HCT116 (cell line): ENCODE results near the gene PBLD. TPM values are rescaled to one million over a fixed set of nuclear protein-coding genes. Genes with fewer than 3 reads are reported as not detected.

Source experiments
- ATAC-seq: fragments of 200-7000 bp; cut with Tn5 transposase; 2 replicates; pipeline ENCODE4 v1.9.1; 2020; ENCODE audit warnings: mild to moderate bottlenecking, moderate library complexity
- BruUV-seq: library from RNA; stranded (reverse); fragments of 400-500 nt; replicated peaks from 2 replicates; lab custom pipeline; 2021; lab: Mats Ljungman, UMichigan
- CTCF ChIA-PET: fragments of 300-600 bp; sonication (Branson Sonifier 250); formaldehyde crosslinking; loops from one replicate; lab custom pipeline; 2021; ENCODE audit warnings: antibody characterized with exemption; lab: Charles Lee
- POLR2A ChIA-PET: fragments of 300-600, 350-600 bp; sonication (Branson Sonifier 250); formaldehyde crosslinking; loops from one replicate; lab custom pipeline; 2021; ENCODE audit warnings: antibody characterized with exemption; lab: Charles Lee
- RAD21 ChIA-PET, 2 experiments: fragments of 300-600 bp; sonication (Branson Sonifier 250); formaldehyde crosslinking; loops; one replicate each; lab custom pipeline; 2023; ENCODE audit warnings: low total read pairs in 2 of 2; ENCODE audit not compliant: uncharacterized antibody in 2 of 2, unreplicated experiment in 2 of 2, low non-redundant PET in 1 of 2; lab: Charles Lee
- DNase-seq: peaks from one replicate; pipeline ENCODE4 v3.0.0-alpha.2; 2010; ENCODE audit warnings: low read depth, low spot score
- H2AFZ ChIP-seq: fragments of 200-600 bp; shearing (Covaris generic), sonication (generic); 2 replicates; pipeline ENCODE4 v1.6.1; 2017; ENCODE audit warnings: low read depth, mixed run types, mixed read lengths, antibody characterized with exemption, low read length; ENCODE audit not compliant: poor library complexity, severe bottlenecking
- H3K27ac ChIP-seq: 2 replicates; pipeline ENCODE4 v1.5.1; 2012; ENCODE audit warnings: low read depth, low read length
- H3K27me3 ChIP-seq: fragments of 200-600 bp; sonication (generic); 2 replicates; pipeline ENCODE4 v1.6.1; 2016; ENCODE audit warnings: mixed run types, low read length, mixed read lengths; ENCODE audit not compliant: insufficient read depth
- H3K36me3 ChIP-seq, 2 experiments: fragments of 200-500 bp in 1 of 2; fragments of 200-600 bp in 1 of 2; sonication (Bioruptor generic) in 1 of 2; sonication (generic) in 1 of 2; 2 replicates each; pipeline versions ENCODE4 v1.5.1 to v1.6.1; 2014 to 2016; ENCODE audit warnings: low read length in 2 of 2, inconsistent platforms in 1 of 2, mixed read lengths in 1 of 2, mixed run types in 1 of 2; ENCODE audit not compliant: insufficient read depth in 2 of 2, control insufficient read depth in 1 of 2
- H3K4me1 ChIP-seq, 2 experiments: fragments of 200-600 bp in 1 of 2; sonication (generic) in 1 of 2; 2 replicates each; pipeline versions ENCODE4 v1.5.1 to v1.6.1; 2012 to 2017; ENCODE audit warnings: low read length in 2 of 2, inconsistent platforms in 1 of 2, mild to moderate bottlenecking in 1 of 2, mixed read lengths in 1 of 2, mixed run types in 1 of 2, moderate library complexity in 1 of 2; ENCODE audit not compliant: insufficient read depth in 2 of 2, control insufficient read depth in 1 of 2
- H3K4me2 ChIP-seq: fragments of 200-600 bp; sonication (generic); 2 replicates; pipeline ENCODE4 v1.6.1; 2017; ENCODE audit warnings: mixed run types, low read length, mixed read lengths
- H3K4me3 ChIP-seq, 2 experiments: fragments of 200-600 bp in 1 of 2; sonication (generic) in 1 of 2; replicated peaks in 1 of 2; 2 replicates each; pipeline ENCODE4 v1.5.1; 2011 to 2016; ENCODE audit warnings: low read length in 2 of 2, control low read depth in 1 of 2, low read depth in 1 of 2, mild to moderate bottlenecking in 1 of 2, mixed read lengths in 1 of 2, mixed run types in 1 of 2
- H3K79me2 ChIP-seq: fragments of 200-600 bp; sonication (generic); 2 replicates; pipeline ENCODE4 v1.6.1; 2017; ENCODE audit warnings: mild to moderate bottlenecking, mixed run types, low read length, moderate library complexity, mixed read lengths; ENCODE audit not compliant: insufficient read depth
- H3K9ac ChIP-seq: fragments of 200-600 bp; sonication (generic); 2 replicates; pipeline ENCODE4 v1.6.1; 2016; ENCODE audit warnings: low read length, mixed read lengths
- H3K9me2 ChIP-seq: fragments of 200-600 bp; sonication (generic), shearing (Covaris generic); 2 replicates; pipeline ENCODE4 v1.6.1; 2017; ENCODE audit warnings: mixed run types, mild to moderate bottlenecking, moderate library complexity; ENCODE audit not compliant: insufficient read depth
- H3K9me3 ChIP-seq, 2 experiments: fragments of 200-500 bp in 1 of 2; fragments of 200-600 bp in 1 of 2; sonication (Bioruptor generic) in 1 of 2; sonication (generic) in 1 of 2; 2 replicates each; pipeline ENCODE4 v1.6.1; 2014 to 2017; ENCODE audit warnings: low read length in 2 of 2, mixed read lengths in 2 of 2, inconsistent platforms in 1 of 2, low read depth in 1 of 2, mild to moderate bottlenecking in 1 of 2, mixed run types in 1 of 2, moderate library complexity in 1 of 2; ENCODE audit not compliant: control insufficient read depth in 1 of 2, insufficient read depth in 1 of 2
- H4K20me1 ChIP-seq: fragments of 200-600 bp; sonication (generic), shearing (Covaris generic); 2 replicates; pipeline ENCODE4 v1.6.1; 2017; ENCODE audit warnings: mixed run types, mild to moderate bottlenecking, moderate library complexity; ENCODE audit not compliant: insufficient read depth
- CBX3 ChIP-seq: IDR thresholded peaks from 2 replicates; pipeline ENCODE4 v1.6.1; 2012; ENCODE audit warnings: low read depth
- CEBPB ChIP-seq: IDR thresholded peaks from 2 replicates; pipeline ENCODE4 v1.6.1; 2012; ENCODE audit warnings: low read depth
- EGR1 ChIP-seq: IDR thresholded peaks from 2 replicates; pipeline ENCODE4 v1.6.1; 2012; ENCODE audit warnings: low read depth
- ELF1 ChIP-seq: IDR thresholded peaks from 2 replicates; pipeline ENCODE4 v1.6.1; 2012; ENCODE audit warnings: low read depth, borderline replicate concordance
- EZH2 ChIP-seq: fragments of 200-600 bp; sonication (generic); IDR thresholded peaks from 2 replicates; pipeline ENCODE4 v1.6.1; 2017; ENCODE audit warnings: antibody characterized with exemption, mixed run types
- EZH2phosphoT487 ChIP-seq: fragments of 200-600 bp; IDR thresholded peaks from 2 replicates; pipeline ENCODE4 v1.6.1; 2018; ENCODE audit warnings: antibody characterized with exemption, borderline replicate concordance
- POLR2A ChIP-seq: IDR thresholded peaks from 2 replicates; pipeline ENCODE4 v1.7.0; 2011; ENCODE audit warnings: borderline replicate concordance; ENCODE audit not compliant: insufficient read depth, insufficient read length; ENCODE audit errors: extremely low read depth
- SIN3A ChIP-seq: IDR thresholded peaks from 2 replicates; pipeline ENCODE4 v1.6.1; 2012; ENCODE audit warnings: low read depth
- SP1 ChIP-seq: IDR thresholded peaks from 2 replicates; pipeline ENCODE4 v1.6.1; 2012; ENCODE audit warnings: low read depth
- SRF ChIP-seq: IDR thresholded peaks from 2 replicates; pipeline ENCODE4 v1.6.1; 2012; ENCODE audit warnings: low read depth
- TCF7L2 ChIP-seq: IDR thresholded peaks from 2 replicates; pipeline ENCODE4 v1.7.0; 2011; ENCODE audit warnings: borderline replicate concordance, inconsistent platforms; ENCODE audit not compliant: insufficient read depth, insufficient read length; ENCODE audit errors: extremely low read depth
- ZNF274 ChIP-seq: fragments of 200-500 bp; sonication (Bioruptor generic); IDR thresholded peaks from 2 replicates; pipeline ENCODE4 v1.6.1; 2014; ENCODE audit warnings: mild to moderate bottlenecking, low read depth, low read length, inconsistent platforms
- intact Hi-C: fragments of 100-400 bp; cut with micrococcal nuclease; formaldehyde crosslinking; loops from 2 replicates; pipeline ENCODE4 v1.10.0; 2022
- total RNA-seq: library from RNA; stranded (reverse); gene quantifications from one replicate; pipeline ENCODE4 v1.2.1, GENCODE V29; 2021; ENCODE audit not compliant: unreplicated experiment
- TF ChIP-seq, protein P1 (sequence below): IDR thresholded peaks from 2 replicates; pipeline ENCODE4 v1.6.1; 2011; ENCODE audit warnings: mild to moderate bottlenecking, low read length, moderate library complexity; ENCODE audit not compliant: insufficient replicate concordance; ENCODE audit errors: extremely low read depth
- TF ChIP-seq, protein P2 (sequence below): IDR thresholded peaks from 2 replicates; pipeline ENCODE4 v1.6.1; 2012
- TF ChIP-seq, protein P3 (sequence below), 3 experiments: fragments of 200-600 bp in 1 of 3; sonication (generic) in 1 of 3; IDR thresholded peaks in 2 of 3; conservative IDR thresholded peaks in 1 of 3; 2 replicates each; pipeline ENCODE4 v1.5.1; 2012 to 2017; ENCODE audit warnings: low read depth in 2 of 3, low read length in 2 of 3, antibody characterized with exemption in 1 of 3, borderline replicate concordance in 1 of 3, control low read depth in 1 of 3, mild to moderate bottlenecking in 1 of 3, mixed read lengths in 1 of 3, mixed run types in 1 of 3, moderate library complexity in 1 of 3; ENCODE audit not compliant: insufficient read depth in 1 of 3

PBLD gene
- total RNA-seq, 1 experiment from 2014 or later = 2.2 TPM

DNA sequence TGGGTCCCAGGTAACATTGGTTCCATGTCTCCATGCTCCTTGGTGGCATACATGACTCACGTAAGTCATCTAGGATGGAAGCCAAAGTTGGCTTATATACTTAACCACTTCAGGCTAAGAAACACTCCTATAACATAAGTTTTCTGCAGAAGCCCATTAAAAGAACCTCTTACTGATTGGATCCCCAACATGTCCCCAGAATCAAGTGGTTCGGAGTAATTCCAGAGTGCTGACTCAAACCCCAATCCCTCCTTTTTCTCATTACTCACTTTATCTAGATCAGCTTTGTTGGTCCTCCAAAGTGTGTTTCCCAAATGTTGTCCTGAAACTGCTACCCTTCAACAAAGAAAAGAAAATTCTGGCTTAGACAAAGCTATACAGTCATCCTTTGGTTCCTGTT is 90.7 kb downstream of the PBLD start:
- Histone ChIP-seq H3K27ac (no peak overlapping the region), H3K4me2 (no peak overlapping the region), H4K20me1 (no peaks in the 10 kb centered on the region), H3K9ac (no peak overlapping the region), H3K9me2 (no peaks in the 10 kb centered on the region), H2AFZ (no peak overlapping the region), H3K36me3 (no peaks in the 10 kb centered on the region), H3K27me3 (no peaks in the 10 kb centered on the region), H3K4me1 (no peaks in the 10 kb centered on the region), H3K4me3 (no peak overlapping the region), H3K79me2 (no peaks in the 10 kb centered on the region), H3K9me3 (no peaks in the 10 kb centered on the region)
- ATAC-seq = no peak
- DNase-seq = no peak
- no TSS peak for BruUV-seq
- POLR2A ChIA-PET = no interaction called here
- CTCF ChIA-PET = interaction anchor here (1.1 kb wide), 1 partner anchor 29 kb away, joined by 3 read pairs; no protein-coding TSS in a partner anchor
- RAD21 ChIA-PET = no interaction called here
- intact Hi-C loops = no loop called here
- TF ChIP-seq SRF (no peak), EGR1 (no peak), EZH2phosphoT487 (no peak), CBX3 (no peak)
- TF ChIP-seq, protein P1, sequence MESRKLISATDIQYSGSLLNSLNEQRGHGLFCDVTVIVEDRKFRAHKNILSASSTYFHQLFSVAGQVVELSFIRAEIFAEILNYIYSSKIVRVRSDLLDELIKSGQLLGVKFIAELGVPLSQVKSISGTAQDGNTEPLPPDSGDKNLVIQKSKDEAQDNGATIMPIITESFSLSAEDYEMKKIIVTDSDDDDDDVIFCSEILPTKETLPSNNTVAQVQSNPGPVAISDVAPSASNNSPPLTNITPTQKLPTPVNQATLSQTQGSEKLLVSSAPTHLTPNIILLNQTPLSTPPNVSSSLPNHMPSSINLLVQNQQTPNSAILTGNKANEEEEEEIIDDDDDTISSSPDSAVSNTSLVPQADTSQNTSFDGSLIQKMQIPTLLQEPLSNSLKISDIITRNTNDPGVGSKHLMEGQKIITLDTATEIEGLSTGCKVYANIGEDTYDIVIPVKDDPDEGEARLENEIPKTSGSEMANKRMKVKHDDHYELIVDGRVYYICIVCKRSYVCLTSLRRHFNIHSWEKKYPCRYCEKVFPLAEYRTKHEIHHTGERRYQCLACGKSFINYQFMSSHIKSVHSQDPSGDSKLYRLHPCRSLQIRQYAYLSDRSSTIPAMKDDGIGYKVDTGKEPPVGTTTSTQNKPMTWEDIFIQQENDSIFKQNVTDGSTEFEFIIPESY = no peak

DNA sequence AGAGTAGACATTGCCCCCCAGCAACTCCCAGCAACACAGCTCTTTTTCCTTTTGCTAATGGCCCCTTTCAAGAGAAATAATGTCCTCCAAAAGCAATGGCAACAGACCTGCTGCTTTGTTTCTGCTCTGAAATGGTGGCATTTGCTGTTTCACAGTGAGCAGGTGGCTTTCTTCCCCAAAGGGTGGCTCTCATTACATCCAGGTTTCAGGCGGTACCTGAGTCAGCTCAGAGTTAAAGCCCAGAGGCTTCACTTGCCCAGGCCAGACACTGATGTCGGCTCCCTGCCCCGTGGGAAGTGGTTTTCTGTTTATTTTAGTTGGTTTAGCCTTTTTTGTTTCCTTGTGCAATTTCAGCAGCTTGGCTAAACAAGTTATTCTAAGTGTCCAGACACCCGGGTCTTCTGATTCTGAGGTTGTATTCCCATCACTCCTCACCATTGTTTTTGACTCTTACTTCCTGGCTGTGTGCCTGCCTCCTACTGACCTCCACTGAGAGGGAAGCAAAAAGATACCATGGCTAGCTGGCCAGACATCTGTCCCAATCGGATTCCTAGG is 93.1 kb downstream of the PBLD start:
- no peaks in the 10 kb centered on the region for H3K79me2 ChIP-seq
- DNase-seq (no peak), ATAC-seq (no peak)
- no peaks in the 10 kb centered on the region for H3K4me1 ChIP-seq
- H3K36me3 ChIP-seq = no peaks in the 10 kb centered on the region
- no peak overlapping the region for H3K9ac ChIP-seq
- intact Hi-C loops = no loop called here
- no peaks in the 10 kb centered on the region for H3K9me3 ChIP-seq
- POLR2A ChIA-PET = no interaction called here
- BruUV-seq = no TSS peak
- no peak overlapping the region for H3K4me3 ChIP-seq
- CTCF ChIA-PET = no interaction called here
- no peaks in the 10 kb centered on the region for H4K20me1 ChIP-seq
- H3K27me3 ChIP-seq = no peaks in the 10 kb centered on the region
- H3K4me2 ChIP-seq = no peak overlapping the region
- no peak overlapping the region for H2AFZ ChIP-seq
- H3K27ac ChIP-seq = no peak overlapping the region
- H3K9me2 ChIP-seq = no peaks in the 10 kb centered on the region
- RAD21 ChIA-PET = no interaction called here
- TF ChIP-seq TCF7L2 = no peak
- TF ChIP-seq POLR2A = no peak
- no peak for TF ChIP-seq SIN3A
- TF ChIP-seq, protein P2, sequence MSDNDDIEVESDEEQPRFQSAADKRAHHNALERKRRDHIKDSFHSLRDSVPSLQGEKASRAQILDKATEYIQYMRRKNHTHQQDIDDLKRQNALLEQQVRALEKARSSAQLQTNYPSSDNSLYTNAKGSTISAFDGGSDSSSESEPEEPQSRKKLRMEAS = no peak
- TF ChIP-seq, protein P3, sequence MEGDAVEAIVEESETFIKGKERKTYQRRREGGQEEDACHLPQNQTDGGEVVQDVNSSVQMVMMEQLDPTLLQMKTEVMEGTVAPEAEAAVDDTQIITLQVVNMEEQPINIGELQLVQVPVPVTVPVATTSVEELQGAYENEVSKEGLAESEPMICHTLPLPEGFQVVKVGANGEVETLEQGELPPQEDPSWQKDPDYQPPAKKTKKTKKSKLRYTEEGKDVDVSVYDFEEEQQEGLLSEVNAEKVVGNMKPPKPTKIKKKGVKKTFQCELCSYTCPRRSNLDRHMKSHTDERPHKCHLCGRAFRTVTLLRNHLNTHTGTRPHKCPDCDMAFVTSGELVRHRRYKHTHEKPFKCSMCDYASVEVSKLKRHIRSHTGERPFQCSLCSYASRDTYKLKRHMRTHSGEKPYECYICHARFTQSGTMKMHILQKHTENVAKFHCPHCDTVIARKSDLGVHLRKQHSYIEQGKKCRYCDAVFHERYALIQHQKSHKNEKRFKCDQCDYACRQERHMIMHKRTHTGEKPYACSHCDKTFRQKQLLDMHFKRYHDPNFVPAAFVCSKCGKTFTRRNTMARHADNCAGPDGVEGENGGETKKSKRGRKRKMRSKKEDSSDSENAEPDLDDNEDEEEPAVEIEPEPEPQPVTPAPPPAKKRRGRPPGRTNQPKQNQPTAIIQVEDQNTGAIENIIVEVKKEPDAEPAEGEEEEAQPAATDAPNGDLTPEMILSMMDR (IDR thresholded peaks at IDR 0.05 in 2 of 3, conservative IDR thresholded peaks at IDR 0.05 in 1 of 3; ENCODE audit: borderline replicate concordance in 1 of 3, insufficient read depth in 1 of 3, low read depth in 2 of 3, low read length in 2 of 3) = no peak
- no peak for TF ChIP-seq CEBPB
- TF ChIP-seq, protein P1 = no peak
- TF ChIP-seq SP1 = no peak
- TF ChIP-seq EZH2 = no peak
- TF ChIP-seq ZNF274 = no peak
- TF ChIP-seq ELF1 = no peak
